Measurements from ENCODE around the gene PLCG2.

GRCh38 chr16:81823111-81823510, 44.0 kb downstream of the PLCG2 start:
- TF ChIP-seq, protein P1, sequence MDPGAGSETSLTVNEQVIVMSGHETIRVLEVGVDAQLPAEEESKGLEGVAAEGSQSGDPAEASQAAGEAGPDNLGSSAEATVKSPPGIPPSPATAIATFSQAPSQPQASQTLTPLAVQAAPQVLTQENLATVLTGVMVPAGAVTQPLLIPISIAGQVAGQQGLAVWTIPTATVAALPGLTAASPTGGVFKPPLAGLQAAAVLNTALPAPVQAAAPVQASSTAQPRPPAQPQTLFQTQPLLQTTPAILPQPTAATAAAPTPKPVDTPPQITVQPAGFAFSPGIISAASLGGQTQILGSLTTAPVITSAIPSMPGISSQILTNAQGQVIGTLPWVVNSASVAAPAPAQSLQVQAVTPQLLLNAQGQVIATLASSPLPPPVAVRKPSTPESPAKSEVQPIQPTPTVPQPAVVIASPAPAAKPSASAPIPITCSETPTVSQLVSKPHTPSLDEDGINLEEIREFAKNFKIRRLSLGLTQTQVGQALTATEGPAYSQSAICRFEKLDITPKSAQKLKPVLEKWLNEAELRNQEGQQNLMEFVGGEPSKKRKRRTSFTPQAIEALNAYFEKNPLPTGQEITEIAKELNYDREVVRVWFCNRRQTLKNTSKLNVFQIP (CRISPR knock-in tag; IDR thresholded peaks at IDR 0.05; ENCODE audit: borderline replicate concordance, low read depth) = no peak
- TF ChIP-seq TSHZ2 (CRISPR knock-in tag; IDR thresholded peaks at IDR 0.05) = no peak
